ENCODE results near the gene ALK. TPM values are rescaled to one million over a fixed set of nuclear protein-coding genes. Genes with fewer than 3 reads are reported as not detected.
"Not testable (repeated sequence)": the region's sequence is repeated elsewhere in the genome, so short reads cannot be mapped to it uniquely, and the experiment has no call there.

The ALK gene
- total RNA-seq, 6 donors from 2014 or later, result 0.17 to 2.1 (median 0.35) TPM

GRCh38 chr2:29262681-29263260 is 658.6 kb downstream of the ALK start:
- ATAC-seq (ENCODE audit: low FRiP score in 2 of 2) (no peak), DNase-seq (no peak)
- H3K27ac ChIP-seq, result no peak overlapping the region
- no peaks in the 10 kb centered on the region for H3K9me3 ChIP-seq
- no peaks in the 10 kb centered on the region for H3K27me3 ChIP-seq
- no peak overlapping the region for H3K4me3 ChIP-seq
- TF ChIP-seq POLR2A (IDR thresholded peaks at IDR 0.05), result no peak
- no peak for TF ChIP-seq POLR2AphosphoS5 (IDR thresholded peaks at IDR 0.05)
- no peak for TF ChIP-seq EP300 (IDR thresholded peaks at IDR 0.05)
- TF ChIP-seq CTCF (IDR thresholded peaks at IDR 0.05), result no peak
- WGBS, 2 donors, result 80 to 83% methylated on average over 7 of the region's 7 CpGs
- H3K4me1 ChIP-seq, result no peaks in the 10 kb centered on the region
- H3K36me3 ChIP-seq, result no peaks in the 10 kb centered on the region

- no peak for TF ChIP-seq POLR2AphosphoS5 (IDR thresholded peaks at IDR 0.05)
- no peak for TF ChIP-seq EP300 (IDR thresholded peaks at IDR 0.05)
- TF ChIP-seq POLR2A (IDR thresholded peaks at IDR 0.05), result no peak
- TF ChIP-seq CTCF (IDR thresholded peaks at IDR 0.05), result no peak
- H3K4me3 ChIP-seq, result no peak overlapping the region
- 75 to 81% methylated on average over 3 of the region's 3 CpGs for WGBS, 2 donors
- ATAC-seq (ENCODE audit: low FRiP score in 2 of 2) (no peak), DNase-seq (no peak)
- H3K27ac ChIP-seq, result no peak overlapping the region
- H3K9me3 ChIP-seq, result no peaks in the 10 kb centered on the region
- H3K27me3 ChIP-seq, result no peaks in the 10 kb centered on the region
- no peaks in the 10 kb centered on the region for H3K36me3 ChIP-seq
- H3K4me1 ChIP-seq, result no peaks in the 10 kb centered on the region
These were observed 660.4 kb downstream of the ALK start for GRCh38 chr2:29261003-29261402.

- TF ChIP-seq POLR2A (IDR thresholded peaks at IDR 0.05), result no peak
- TF ChIP-seq EP300 (IDR thresholded peaks at IDR 0.05), result no peak
- TF ChIP-seq POLR2AphosphoS5 (IDR thresholded peaks at IDR 0.05), result no peak
- TF ChIP-seq CTCF (IDR thresholded peaks at IDR 0.05), result no peak
- Histone ChIP-seq H3K27me3 (no peaks in the 10 kb centered on the region), H3K27ac (no peak overlapping the region), H3K4me1 (no peaks in the 10 kb centered on the region), H3K4me3 (no peak overlapping the region), H3K36me3 (no peaks in the 10 kb centered on the region), H3K9me3 (no peaks in the 10 kb centered on the region)
- WGBS, 2 donors, result 67 to 75% methylated on average over 6 of the region's 6 CpGs
- DNase-seq (no peak), ATAC-seq (ENCODE audit: low FRiP score in 2 of 2) (no peak)
These were observed 661.1 kb downstream of the ALK start for GRCh38 chr2:29260142-29260772.

GRCh38 chr2:29259221-29259620 is 662.2 kb downstream of the ALK start:
- DNase-seq (no peak), ATAC-seq (ENCODE audit: low FRiP score in 2 of 2) (no peak)
- TF ChIP-seq EP300 (IDR thresholded peaks at IDR 0.05) (no peak), CTCF (IDR thresholded peaks at IDR 0.05) (no peak), POLR2A (IDR thresholded peaks at IDR 0.05) (no peak), POLR2AphosphoS5 (IDR thresholded peaks at IDR 0.05) (no peak)
- H3K4me3 ChIP-seq, result no peak overlapping the region
- 58 to 59% methylated on average over 4 of the region's 4 CpGs for WGBS, 2 donors
- H3K27ac ChIP-seq, result no peak overlapping the region
- H3K4me1 ChIP-seq, result no peaks in the 10 kb centered on the region
- H3K9me3 ChIP-seq, result no peaks in the 10 kb centered on the region
- H3K36me3 ChIP-seq, result no peaks in the 10 kb centered on the region
- H3K27me3 ChIP-seq, result no peaks in the 10 kb centered on the region

GRCh38 chr2:29255004-29255403 is 666.4 kb downstream of the ALK start:
- DNase-seq (no peak), ATAC-seq (ENCODE audit: low FRiP score in 2 of 2) (no peak)
- WGBS, 2 donors, result 73 to 80% methylated on average over 1 to 2 of the region's 2 CpGs
- H3K4me3 ChIP-seq, result no peak overlapping the region
- no peaks in the 10 kb centered on the region for H3K36me3 ChIP-seq
- no peak for TF ChIP-seq POLR2AphosphoS5 (IDR thresholded peaks at IDR 0.05)
- no peak for TF ChIP-seq POLR2A (IDR thresholded peaks at IDR 0.05)
- TF ChIP-seq EP300 (IDR thresholded peaks at IDR 0.05), result no peak
- no peak for TF ChIP-seq CTCF (IDR thresholded peaks at IDR 0.05)
- no peaks in the 10 kb centered on the region for H3K27me3 ChIP-seq
- no peaks in the 10 kb centered on the region for H3K9me3 ChIP-seq
- no peaks in the 10 kb centered on the region for H3K4me1 ChIP-seq
- H3K27ac ChIP-seq, result no peak overlapping the region

- not testable (repeated sequence) for H3K9me3 ChIP-seq; H3K27ac ChIP-seq; DNase-seq; H3K27me3 ChIP-seq; H3K4me1 ChIP-seq; H3K36me3 ChIP-seq; H3K4me3 ChIP-seq; ATAC-seq (ENCODE audit: low FRiP score in 2 of 2)
- WGBS, 2 donors, result 59 to 63% methylated on average over 4 of the region's 4 CpGs
These were observed 667.7 kb downstream of the ALK start for GRCh38 chr2:29253495-29254275.
